ENCODE measurements around the gene AKR1B1. TPM values are rescaled to one million over a fixed set of nuclear protein-coding genes. Genes with fewer than 3 reads are reported as not detected.
A peak's percentile ranks its signal among the peaks of the same experiment; 100 is the strongest.

AKR1B1 gene
- total RNA-seq, result 88.9 and 91.0 TPM in 2 replicates

DNA sequence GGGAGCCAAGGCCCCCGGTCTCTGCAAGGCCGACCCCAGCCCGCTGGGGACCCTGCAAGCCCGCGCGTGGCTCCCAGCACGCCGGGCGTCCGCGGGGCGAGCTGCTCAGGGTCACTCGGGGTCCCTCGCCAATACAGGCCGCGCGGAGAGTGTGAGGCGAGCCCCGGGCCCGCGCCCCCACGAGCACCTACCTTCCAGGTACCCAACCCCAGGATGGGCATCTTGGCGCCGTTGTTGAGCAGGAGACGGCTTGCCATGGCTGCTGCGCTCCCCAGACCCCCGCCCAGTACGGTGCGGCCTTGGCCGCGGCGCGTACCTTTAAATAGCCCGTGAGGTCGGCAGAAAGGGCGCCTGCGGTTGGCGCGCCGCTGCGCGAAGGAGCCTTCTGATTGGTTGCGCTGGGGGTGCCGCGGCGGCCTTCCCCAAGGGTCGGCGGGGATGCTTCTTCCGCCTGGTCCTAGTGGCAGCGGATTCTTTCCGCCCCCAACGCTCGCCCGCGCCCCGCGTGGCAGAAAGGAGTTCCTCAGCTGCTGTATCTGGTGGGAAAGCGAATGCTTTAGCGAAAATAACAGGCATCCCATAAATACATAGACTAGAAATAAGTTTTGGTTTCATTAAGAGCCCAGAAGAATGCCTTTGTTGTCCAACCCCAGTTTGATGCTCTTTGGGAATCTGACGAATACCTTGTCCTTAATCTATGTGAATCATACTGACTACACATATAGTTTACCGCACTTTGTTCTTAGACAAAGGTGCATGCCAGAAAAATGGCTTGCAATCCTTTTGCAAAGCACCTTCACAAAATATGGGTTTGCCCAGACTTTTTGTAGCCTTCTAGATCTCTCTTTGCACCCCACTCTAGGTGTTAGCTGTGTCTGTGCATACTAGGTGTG lies at the start of gene AKR1B1:
AKR1B1 (minus strand) TSS at position 295 of the 893 bp plus-strand sequence; CDS start at position 257, 38 bp downstream.
- ChIA-PET CTCF (interaction anchor here (1.0 to 3.2 kb wide), 7 partner anchors 21 to 187 kb away, joined by 3 to 22 read pairs (median 4); partner anchors contain the start of gene BPGM), POLR2A (interaction anchor here (1.0 to 2.0 kb wide), 5 partner anchors 26 to 711 kb away, joined by 3 to 18 read pairs (median 3); partner anchors contain the start of genes BPGM, SLC35B4 and TMEM140)
- H3K4me3 Mint-ChIP-seq, result peak within 1 kb of the TSS; percentile 87
- peaks cover 39% of the 10 kb centered on the region for H3K4me1 Mint-ChIP-seq
- peaks cover under 1% of the 10 kb centered on the region for H3K9me3 Mint-ChIP-seq
- intact Hi-C loops (cut with micrococcal nuclease), result loop anchor here (1.0 to 10.0 kb wide), 16 partner anchors 27 to 1516 kb away; partner anchors contain the start of genes AGBL3, BPGM, CHCHD3 and CNOT4
- DNase-seq (peak; percentile 85), ATAC-seq (ENCODE audit: low read depth) (peak; percentile 88)
- peak within 1 kb of the TSS; percentile 80 for H3K27ac Mint-ChIP-seq
- TF ChIP-seq, protein P1, sequence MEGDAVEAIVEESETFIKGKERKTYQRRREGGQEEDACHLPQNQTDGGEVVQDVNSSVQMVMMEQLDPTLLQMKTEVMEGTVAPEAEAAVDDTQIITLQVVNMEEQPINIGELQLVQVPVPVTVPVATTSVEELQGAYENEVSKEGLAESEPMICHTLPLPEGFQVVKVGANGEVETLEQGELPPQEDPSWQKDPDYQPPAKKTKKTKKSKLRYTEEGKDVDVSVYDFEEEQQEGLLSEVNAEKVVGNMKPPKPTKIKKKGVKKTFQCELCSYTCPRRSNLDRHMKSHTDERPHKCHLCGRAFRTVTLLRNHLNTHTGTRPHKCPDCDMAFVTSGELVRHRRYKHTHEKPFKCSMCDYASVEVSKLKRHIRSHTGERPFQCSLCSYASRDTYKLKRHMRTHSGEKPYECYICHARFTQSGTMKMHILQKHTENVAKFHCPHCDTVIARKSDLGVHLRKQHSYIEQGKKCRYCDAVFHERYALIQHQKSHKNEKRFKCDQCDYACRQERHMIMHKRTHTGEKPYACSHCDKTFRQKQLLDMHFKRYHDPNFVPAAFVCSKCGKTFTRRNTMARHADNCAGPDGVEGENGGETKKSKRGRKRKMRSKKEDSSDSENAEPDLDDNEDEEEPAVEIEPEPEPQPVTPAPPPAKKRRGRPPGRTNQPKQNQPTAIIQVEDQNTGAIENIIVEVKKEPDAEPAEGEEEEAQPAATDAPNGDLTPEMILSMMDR (IDR thresholded peaks at IDR 0.05), result no peak
- H3K36me3 Mint-ChIP-seq (ENCODE audit: low read depth), result peaks cover 10% of the 10 kb centered on the region
- no peaks in the 10 kb centered on the region for H3K27me3 Mint-ChIP-seq

DNA sequence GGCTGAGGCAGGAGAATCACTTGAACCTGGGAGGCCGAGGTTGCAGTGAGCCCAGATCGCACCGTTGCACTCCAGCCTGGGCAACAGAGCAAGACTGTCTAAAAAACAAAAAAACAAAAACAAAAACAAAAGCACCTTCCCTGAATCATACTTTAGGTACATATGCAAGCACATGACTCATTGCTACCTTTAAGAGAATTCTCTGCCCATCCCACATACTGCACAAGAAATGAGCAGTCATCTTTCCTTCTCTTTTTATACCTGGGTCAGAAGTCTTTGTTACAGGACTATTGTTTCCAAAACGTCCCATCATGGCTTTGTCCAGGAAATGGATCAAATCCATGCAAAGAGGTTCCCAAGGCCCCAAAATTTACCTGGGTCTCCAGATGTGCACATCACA lies 47.0 kb upstream of the AKR1B1 start:
- no peak for ATAC-seq (ENCODE audit: low read depth)
- no peaks in the 10 kb centered on the region for H3K4me1 Mint-ChIP-seq
- peaks cover 4% of the 10 kb centered on the region for H3K27me3 Mint-ChIP-seq
- no peaks in the 10 kb centered on the region for H3K9me3 Mint-ChIP-seq
- POLR2A ChIA-PET, result no interaction called here
- H3K36me3 Mint-ChIP-seq (ENCODE audit: low read depth), result no peaks in the 10 kb centered on the region
- no peak overlapping the region for H3K27ac Mint-ChIP-seq
- CTCF ChIA-PET, result no interaction called here
- no peak overlapping the region for H3K4me3 Mint-ChIP-seq
- no peak for DNase-seq
- intact Hi-C loops (cut with micrococcal nuclease), result no loop called here
- TF ChIP-seq, protein P1 (IDR thresholded peaks at IDR 0.05), result no peak

DNA sequence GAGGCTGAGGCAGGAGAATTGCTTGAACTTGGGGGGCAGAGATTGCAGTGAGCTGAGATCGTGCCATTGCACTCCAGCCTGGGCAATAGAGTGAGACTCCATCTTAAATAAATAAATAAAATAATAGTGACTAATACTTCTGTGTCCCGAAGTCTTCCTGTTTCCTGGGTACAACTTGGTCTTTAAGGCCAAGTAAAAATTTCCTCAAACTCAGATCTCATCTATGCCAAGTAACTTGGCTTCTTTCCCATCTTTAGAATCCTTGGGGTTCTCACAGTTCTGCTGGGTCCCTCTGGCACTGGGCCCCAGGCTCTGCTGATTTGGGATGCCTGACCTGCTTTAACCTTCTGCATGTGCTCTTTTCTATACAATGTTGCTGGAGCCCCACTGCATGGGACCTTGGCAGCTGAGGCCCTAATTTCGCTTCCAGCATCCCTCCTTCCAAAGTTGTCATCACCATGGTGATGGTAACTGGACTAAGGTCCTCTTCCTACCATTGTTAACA lies 45.8 kb upstream of the AKR1B1 start:
- no peaks in the 10 kb centered on the region for H3K4me1 Mint-ChIP-seq

DNA sequence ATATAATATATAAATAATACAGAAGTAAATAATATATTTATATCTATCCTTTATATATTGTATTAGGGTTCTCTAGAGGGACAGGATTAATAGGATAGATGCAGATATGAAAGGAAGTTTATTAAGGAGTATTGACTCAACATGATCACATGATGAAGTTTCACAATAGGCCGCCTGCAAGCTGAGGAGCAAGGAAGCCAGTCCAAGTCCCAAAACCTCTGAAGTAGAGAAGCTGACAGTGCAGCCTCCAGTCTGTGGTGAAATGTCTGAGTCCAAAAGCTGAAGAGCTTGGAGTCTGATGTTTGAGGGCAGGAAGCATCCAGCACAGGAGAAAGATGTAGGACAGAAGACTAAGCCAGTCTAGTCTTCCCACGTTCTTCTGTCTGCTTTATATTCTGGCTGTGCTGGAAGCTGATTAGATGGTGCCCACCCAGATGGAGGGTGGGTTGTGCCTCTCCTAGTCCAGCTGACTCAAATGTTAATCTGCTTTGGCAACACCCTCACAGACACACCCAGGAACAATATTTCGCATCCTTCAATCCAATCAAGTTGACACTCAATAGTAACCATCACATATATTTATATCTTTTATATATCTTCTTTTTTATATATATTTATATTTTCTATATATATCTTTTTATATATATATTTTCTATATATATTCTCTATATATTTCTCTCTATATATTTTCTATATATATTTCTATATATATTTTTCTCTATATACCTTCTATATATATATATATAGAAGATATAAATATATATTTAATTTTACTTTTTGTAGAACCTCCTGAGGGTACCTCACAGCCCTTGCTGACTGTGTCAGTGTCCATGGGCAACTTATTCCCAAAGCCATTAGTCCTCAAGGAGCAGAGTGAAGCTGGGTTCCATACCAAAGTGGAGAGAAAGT lies 43.8 kb upstream of the AKR1B1 start:
- POLR2A ChIA-PET, result no interaction called here
- Mint-ChIP-seq H3K27ac (no peak overlapping the region), H3K9me3 (no peaks in the 10 kb centered on the region), H3K36me3 (ENCODE audit: low read depth) (no peaks in the 10 kb centered on the region), H3K27me3 (peaks cover 7% of the 10 kb centered on the region), H3K4me1 (no peaks in the 10 kb centered on the region), H3K4me3 (no peak overlapping the region)
- CTCF ChIA-PET, result no interaction called here
- ATAC-seq (ENCODE audit: low read depth), result no peak
- no peak for DNase-seq
- TF ChIP-seq, protein P1 (IDR thresholded peaks at IDR 0.05), result no peak
- intact Hi-C loops (cut with micrococcal nuclease), result no loop called here

More for the DNA sequence above, 45.8 kb upstream of the AKR1B1 start:
- DNase-seq (no peak), ATAC-seq (ENCODE audit: low read depth) (no peak)
- no peak overlapping the region for H3K4me3 Mint-ChIP-seq
- ChIA-PET POLR2A (no interaction called here), CTCF (no interaction called here)
- no peaks in the 10 kb centered on the region for H3K9me3 Mint-ChIP-seq
- H3K27ac Mint-ChIP-seq, result no peak overlapping the region
- peaks cover 7% of the 10 kb centered on the region for H3K27me3 Mint-ChIP-seq
- TF ChIP-seq, protein P1 (IDR thresholded peaks at IDR 0.05), result no peak
- intact Hi-C loops (cut with micrococcal nuclease), result no loop called here
- no peaks in the 10 kb centered on the region for H3K36me3 Mint-ChIP-seq (ENCODE audit: low read depth)

All from activated B cell treated with CpG ODN at 0.5 μM for 24 hours (primary cell).